ENCODE data around the gene SLC8A3.

GRCh38 chr14:70073924-70074566 is 114.7 kb downstream of the SLC8A3 start:
- TF ChIP-seq POLR2AphosphoS5 (IDR thresholded peaks at IDR 0.05; ENCODE audit: borderline replicate concordance, low read depth, low read length) (no peak), EZH2 (IDR thresholded peaks at IDR 0.05) (no peak)
